ENCODE data around the gene MAFG.
"Not testable (repeated sequence)": the region's sequence is repeated elsewhere in the genome, so short reads cannot be mapped to it uniquely, and the experiment has no call there.

Gene MAFG

DNA sequence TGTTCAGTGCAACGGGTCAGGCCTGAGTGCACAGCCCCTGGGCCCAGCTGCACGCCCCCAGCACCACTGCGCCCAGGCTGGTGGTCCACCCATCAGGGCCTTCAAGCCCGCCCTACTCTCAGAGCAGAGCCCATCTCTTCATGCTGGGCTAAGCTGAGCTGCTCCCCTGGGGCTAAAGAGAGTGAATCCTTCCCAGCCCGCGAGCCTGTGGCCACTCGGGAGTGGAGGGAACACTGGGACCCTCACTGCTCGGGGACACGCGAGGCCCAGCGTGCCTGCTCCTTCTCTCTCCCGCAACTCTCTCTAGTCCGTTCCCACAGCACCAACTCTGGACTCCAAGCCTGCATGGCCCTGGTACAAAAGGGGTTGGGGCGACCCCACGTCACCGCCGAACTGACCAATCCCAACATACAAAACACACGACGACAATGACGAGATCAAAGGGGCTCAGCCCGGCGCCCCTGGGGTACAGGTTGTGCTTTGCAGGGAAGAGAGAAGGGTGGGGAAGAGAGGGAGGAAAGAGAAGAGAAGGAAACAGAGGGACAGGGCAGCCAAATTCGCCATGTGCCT is 5.5 kb downstream of the MAFG start:
- no peak for DNase-seq

DNA sequence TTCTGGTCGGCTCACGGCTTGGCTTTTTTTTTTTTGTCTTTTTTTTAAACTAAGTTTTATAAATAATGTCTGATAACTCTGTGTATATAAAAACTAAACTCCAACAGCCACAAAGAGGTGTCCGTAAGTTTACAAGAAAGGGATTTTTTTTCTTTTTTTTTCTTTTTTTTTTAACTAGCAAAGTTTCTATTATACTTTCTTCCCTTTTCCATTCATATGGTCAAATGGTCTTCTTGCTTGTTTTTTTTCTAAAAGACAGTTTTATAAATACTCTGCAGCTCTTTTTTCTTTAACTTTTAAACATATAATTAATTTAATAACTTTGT is 6.0 kb downstream of the MAFG start:
- no peak for DNase-seq

DNA sequence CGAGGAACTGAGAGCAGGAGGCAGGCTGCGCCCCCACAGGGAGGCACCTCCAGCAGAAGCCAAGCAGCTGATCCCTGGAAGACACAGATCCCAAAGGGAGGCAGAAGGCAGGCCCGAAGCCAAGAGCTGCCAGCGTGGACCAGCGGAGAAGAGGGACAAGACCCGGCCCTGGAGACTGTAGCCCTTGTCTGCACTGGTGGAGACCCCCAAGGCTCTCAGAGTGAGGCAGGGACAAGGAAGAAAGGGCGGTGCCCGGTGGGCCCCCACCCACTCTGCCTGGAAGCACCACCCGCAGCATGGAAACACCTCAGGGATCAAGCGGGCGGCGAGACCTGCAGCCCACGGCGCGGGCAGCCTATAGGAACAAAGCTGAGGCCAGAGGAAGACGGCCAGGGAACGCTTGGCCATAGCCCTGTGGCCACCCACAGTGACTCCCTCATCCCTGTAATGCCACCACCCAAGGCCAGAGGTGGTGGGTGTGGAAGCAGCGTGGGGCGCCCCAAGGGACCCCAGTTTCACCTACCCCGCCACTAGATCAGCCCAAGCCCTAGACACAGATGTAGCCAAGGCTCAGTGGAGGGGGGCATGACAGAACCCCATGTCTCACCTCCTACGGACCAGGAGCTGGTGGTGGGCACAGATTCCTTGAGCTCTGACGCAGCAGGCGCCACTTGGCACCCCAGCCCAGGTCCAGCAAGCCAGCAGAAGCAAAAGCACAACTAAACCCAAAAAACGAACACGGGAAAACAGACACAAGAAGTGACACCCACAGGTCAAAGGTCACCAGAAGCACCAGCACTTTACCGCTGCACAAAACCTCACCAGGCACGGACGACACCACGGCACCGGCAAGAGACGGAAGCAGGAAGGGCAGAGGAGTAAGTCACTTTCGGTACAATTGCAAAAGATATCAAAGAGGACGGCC is 6.7 kb downstream of the MAFG start:
- no peak for DNase-seq

DNA sequence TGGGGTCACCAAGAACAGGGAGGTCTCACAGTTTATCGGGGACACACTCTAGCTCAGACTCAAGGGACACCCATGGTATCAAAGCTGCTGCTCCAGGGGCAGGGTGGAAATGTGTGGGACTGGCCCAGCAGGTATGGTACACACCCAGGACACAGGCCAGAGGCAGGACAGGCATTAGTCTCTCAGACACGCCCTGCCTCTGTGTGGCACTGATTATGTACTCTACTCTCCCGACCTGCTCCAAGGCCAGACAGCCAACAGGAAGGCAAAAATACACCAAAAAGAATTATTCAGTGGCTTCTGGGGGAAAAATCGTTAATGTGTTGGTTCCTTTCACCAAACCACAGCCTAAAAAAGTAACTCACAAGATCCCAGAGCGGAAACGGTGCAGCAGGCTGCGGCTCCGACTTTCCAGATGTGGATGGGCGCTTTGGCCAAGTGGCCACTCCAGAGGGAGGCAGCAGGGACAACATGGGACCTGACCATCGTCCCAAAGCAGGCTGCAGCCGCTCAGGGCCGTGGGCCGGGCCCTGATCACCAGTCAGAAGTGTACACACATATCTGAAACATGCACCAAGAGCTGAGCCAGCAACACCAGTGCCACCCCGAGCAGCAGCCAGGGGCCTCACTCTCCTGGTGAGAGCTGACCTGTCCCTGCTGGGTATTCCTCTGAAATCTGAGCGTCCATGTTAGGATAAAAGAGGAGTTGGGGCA is 8.5 kb downstream of the MAFG start:
- DNase-seq, result no peak

DNA sequence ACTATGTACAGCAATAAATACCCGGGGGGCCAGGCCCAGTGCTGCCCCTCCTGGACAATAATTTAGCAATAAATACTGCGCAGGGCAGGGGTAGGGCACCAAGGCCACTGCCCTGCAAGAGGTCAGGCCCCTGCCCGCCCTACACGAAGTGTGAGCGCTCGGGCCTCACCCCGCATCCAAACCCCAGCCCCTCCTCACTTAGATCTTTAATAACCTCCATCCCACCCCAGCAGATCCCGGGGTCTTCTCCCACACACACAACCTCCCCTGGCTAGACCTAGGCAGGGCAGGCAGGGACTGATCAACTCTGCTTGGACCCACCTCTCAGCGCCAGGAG is 9.2 kb downstream of the MAFG start:
- DNase-seq, result not testable (repeated sequence)

DNA sequence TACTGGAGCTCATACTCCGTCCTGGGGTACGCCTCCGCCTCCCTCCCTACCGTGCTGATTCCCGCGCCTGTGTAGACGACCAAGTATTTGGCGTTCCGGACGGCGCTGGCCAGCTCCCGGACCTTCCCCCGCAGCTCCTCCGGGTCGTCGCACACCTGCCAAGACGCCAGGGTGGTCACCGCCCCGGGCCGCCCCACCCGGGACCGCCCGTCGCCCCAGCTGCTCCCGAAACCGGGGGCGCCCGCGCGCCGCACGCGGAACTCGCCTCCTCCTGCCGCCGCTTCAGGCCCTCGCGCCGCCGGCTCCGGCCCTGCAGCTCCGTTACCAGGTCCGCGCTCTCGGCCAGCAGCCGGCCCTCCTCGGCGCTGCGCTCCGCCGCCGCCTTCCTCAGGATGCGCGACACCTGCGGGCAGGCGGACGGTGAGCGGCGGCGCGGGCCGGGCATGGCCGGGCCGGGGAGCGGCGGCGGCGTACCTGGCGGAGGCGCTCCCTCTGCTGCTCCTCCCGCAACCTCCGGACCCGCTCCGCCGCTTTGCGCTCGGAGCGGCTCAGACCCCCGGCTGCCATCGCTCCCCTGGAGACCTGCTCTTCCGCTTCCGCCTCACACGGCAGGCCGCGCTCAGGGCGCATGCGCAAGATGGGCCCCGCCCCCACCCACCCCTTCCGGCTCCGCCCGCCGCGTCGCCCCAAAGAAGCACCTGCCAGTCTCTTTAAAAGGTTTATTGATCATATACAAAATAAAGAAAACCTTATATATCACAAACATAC is 9.8 kb downstream of the MAFG start, which contains the start of gene SIRT7:
TSS of gene SIRT7 (minus strand) at position 612 of the 768 bp plus-strand sequence. CDS start at position 567, 45 bp downstream.
- DNase-seq, result peak; percentile 55

DNA sequence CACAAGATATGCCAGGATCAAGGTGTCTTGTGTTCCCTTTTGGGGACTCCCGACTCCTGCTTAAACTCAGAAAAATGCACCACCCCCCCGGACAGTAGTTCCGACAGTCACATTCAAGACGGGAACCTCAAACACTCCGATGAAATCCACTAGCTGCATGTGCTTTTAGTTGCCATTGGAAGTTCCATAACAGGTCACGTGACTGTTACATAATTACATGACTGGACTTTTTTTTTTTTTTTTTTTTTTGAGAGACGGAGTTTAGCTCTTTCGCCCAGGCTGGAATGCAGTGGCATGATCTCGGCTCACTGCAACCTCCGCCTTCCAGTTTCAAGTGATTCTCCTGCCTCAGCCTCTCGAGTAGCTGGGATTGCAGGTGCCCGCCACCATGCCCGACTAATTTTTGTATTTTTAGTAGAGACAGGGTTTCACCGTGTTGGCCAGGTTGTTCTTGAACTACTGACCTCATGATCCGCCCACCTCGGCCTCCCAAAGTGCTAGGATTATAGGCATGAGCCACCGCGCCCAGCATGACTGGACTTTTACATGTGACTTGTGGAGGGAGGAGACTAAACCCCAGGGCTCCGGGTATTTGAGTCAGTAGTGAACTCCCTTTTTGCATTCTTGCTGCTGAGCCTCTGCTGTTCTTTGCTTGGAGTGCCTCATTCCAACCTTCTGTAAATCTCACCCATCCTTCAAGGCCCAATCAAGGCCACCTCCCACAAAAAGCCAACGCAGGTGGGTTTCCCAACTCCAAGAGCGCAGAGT is 11.1 kb downstream of the MAFG start:
- peak; percentile 4 for DNase-seq

DNA sequence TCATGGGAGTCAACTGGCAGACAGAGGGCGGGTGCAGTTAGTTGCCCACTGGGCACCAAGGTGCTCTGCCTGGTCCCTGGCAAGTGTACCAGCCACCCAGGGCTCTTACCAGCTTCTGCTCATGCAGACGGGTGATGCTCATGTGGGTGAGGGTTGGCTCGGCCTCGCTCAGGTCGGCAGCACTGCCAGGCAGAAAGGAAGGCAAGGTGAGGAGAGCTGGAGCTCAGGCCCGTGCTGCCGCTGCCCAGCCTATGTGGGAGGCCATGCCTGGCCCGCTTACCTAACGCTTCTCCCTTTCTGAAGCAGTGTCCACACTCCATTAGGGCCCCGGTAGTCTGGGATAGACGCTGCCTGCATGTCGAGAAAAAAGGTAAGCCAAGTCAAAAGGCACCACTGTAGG is 12.2 kb downstream of the MAFG start:
- DNase-seq, result no peak

DNA sequence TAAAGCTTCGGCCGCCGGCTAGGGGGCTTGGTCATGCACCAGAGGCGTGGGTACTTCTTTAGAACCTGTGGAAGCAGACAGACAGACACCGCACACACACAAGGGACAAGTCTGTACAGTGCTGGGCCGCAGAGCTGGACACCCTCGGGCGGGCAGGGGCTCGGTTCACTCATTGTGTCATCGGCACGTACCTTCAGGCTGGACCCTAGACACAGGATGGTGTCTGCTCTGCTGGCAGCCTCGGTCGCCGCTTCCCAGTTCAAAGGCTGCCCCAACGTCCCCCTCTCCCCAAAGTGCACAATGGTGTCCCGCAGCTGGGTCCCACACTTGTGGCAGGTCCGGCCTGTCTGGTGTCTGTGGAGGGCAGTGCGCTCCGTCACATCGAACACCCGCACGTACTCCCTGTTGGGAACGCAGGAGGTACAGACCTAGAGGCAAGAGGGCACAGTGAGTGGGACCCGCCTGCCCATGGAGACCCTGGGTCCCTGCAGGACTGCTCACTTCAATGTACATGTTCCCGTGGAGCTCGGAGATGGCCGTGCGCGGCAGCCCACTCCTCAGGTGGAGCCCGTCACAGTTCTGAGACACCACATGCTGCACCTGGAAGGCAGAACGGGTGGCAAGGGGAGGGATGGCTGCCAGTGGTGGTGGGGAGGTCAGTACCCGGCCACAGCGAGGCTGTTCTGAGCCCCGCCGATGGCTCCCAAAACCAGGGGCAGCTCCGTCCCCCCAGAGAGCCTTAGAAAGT is 13.3 kb downstream of the MAFG start:
- no peak for DNase-seq

DNA sequence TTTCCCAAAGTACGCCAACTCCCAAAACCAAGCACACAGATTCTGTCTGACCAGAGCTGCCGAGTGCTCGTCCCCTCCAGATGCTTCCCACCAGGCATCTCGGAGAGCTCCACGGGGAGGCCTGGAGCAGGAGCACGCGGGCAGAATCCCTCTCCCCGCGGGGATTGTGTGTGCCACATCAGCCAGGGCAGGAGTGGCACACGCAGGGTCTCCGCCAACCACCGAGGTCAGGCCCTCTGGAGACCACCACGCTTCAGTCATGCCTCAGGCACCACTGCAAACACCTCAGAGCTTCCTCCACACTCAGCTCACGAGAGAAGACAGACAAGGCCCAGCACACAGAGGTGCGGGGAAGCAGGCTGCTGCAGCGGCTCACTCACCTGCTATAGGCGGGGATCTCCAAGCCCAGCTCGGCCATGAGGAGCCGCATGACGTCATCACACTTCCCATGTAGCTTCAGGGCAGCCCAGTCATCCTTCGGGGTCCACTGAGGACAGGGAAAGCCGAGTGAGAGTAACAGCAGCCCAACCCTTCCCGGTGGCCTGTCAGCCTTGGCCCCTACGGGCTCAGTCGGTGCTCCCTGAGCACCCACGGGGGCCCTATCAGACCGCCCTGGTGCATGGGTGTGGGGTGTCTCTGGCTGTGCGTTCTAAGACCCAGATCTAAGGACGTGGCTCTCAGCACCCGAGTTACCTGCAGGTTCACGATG is 14.0 kb downstream of the MAFG start:
- DNase-seq, result no peak

DNA sequence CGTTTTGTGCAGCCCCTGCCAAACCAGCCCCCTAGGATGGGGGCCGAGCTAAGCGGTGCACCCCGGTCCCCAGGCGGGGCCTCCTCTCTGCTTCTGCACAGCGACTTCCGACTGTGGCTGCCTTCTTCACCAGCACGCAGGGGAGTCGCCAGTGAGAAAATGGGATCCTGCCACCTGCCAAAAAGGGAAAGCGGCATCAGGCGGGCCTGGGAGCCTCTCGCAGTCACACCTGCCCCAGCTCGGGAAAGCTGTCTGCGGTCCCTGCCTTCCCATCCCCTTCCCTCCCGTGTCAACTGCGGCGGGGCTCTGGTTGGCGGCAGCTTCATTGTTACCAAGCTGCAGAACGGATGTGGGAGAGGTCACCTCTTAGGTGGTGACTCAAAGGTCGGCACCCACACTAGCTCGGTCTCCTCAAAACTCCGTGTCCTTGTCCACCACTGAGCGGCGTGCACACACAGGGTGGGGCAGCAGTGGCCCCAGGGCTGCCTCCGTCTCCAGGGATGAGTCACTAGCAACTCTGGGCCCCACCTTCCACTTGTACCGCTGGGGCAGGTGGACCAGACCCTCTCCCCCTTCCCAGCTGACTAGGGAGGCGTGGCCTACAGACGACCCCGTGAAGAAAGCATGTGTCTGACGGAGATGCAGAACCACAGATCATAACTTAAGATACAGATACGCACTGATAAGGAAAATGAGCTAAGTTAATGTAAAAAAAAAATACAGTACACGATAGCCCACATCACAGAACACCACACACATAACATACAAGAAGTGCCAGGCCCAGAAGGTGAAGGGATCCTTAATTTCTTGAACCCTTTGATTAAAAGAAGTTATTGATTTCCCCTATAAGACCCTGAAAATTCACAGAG is 14.9 kb downstream of the MAFG start:
- no peak for DNase-seq

DNA sequence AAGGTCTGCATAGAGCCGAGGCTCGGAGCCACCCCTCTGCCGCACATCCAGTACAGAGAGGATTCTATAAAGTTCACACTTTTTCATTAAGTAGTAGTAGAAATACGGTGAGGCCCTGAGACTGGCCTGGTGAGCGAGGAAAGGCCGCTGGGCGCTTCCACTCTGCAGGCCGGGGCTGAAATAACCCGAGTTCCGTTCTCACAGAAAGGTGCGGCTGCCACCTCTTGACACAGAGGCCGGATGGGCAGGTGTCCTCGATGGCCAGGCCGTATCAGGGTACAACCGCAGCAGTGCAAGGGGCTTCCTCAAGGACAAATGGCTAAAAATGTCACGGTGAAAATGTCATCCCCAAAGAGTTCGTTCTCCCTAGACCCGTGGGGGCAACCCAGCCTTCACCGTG is 15.6 kb downstream of the MAFG start:
- no peak for DNase-seq

DNA sequence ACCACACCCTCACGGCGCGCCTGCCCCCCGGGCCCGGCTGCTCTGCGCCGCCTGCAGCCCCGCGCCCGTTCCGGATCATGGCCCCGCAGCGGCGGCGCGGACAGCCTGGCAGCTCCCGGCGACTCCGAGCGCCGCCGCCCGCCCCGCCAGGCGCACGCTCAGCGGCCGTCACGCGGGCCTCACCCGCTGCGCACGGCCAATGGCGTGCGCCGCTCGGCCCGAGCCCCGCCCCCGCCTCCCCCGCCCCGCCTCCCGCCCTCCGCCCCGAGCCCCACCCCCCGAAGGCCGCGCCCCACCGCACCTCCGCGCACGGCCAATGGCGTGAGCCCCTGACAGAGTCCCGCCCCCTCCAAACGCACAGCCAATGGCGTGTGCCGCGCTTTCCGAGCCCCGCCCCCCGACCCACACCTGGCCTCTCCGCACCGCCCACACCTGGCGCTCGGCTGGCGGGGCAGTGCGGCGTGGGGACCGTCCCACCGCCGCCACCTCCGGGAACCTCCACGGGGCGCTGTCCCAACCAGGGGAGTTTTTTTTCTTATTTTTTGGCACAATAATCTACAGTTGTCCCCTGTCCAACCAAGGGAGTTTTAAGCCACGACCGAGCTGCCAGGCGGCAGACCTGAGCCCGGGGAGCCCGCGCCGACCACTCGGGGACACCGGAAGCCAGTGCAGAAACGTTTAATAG is 16.1 kb downstream of the MAFG start, which contains the start of gene PCYT2:
TSS of gene PCYT2 (minus strand) at position 123 of the 685 bp plus-strand sequence. CDS start at position 79, 44 bp downstream.
- DNase-seq, result peak; percentile 48

DNA sequence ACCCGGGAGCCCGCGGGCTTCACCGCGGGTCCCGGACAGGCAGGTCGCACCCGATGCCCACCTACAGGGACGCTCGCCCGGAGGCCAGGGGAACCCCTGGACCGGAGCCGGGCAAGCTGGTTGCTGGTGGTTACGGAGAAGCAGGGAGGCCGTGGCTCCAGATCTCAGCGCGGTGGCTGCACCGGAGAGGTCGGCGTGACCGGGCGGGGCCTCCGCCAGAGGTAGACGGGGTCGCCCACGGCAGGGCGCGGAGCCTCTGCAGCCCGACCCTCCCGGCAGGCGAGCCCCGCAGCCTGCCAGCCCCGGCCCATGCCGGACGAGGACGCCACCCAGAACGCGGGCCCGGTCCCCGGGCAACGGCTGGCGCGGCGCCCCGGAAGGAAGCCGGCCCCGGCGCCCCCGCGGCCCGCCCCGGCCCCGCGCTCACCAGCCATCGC is 16.7 kb downstream of the MAFG start:
- DNase-seq, result no peak

DNA sequence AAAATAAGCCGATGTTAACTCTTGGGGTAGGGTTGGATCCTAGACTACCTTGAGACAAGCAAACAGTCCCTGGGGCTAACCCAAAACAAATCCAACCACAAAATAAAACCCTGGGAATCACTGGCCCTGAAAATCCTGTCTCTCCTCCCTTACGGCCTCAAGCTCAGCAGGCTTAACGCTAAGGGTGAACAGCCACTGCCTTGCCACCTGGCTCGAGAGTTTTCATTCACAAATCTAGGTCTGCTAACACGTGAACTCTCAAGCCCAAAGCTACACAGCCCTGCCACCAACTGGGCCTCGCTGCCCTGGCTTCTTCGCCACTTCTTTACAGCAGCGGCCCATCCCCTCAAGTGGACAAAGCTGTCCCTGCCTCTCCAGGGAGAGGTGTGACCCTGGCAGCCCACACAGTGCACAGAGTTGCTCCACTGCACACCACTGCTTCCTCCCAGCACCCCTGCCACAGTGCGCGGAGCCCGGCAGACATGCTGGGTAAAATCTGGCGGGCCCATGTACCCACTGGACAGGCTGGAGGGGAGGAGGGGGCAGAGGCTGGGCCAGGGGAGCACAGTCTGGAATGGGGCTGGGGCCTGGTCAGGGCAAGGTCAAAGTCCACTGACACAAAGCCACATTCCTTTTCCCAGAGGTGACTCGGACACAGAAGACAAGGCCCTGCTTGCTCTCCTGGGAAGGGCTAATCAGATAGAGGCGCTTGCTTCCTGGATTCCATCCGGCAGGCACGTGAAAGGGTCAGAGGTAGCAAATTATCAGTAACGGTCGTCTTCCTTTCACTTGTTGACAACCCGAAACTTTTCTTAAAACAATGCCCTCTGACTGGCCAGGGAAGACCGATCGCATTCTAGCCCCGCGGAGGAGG is 17.3 kb downstream of the MAFG start:
- peak; percentile 31 for DNase-seq

DNA sequence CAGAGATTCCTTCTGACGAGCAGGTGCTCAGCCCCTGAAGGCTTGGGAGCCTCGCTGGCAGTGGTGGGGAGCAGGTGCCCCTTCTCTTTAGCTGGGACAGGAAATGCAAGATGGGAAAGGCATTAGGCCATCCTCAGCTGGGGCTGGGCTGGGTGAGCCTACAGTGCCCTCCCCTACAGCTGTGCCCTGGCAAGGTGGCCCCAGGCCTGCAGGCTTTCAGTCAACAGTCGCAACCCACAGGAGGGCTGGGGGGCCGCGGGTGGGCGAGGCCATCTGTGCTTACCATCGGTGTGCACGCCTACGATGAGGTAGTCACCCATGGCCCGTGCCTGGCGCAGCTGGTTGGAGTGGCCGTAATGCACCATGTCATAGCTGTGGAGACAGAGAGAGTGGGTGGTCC is 18.3 kb downstream of the MAFG start:
- DNase-seq, result no peak

DNA sequence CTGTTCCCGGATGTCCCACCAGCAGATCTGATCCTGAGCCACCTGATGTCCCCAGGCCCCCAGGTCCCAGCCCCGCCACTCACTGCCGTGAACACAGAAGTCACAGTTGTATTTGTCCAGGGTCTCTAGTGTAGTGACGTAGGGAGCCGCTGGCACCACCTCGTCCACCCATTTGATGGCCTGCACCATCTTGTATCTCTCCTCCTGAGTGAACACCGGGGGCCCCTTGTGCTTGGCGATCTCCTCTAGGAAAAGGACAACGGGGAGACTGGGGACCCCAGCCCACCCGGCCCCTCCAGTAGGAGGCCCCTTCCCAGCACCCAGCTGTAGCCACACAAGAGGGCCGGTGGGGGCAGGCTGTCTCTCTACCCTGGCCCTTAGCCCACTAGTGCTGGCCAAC is 18.7 kb downstream of the MAFG start:
- DNase-seq, result no peak
